ENCODE measurements around the gene CSH1.

CSH1 gene

GRCh38 chr17:63937920-63938319 is 41.5 kb upstream of the CSH1 start:
- no peaks in the 10 kb centered on the region for H3K36me3 ChIP-seq (ENCODE audit: low read depth)
- ATAC-seq (ENCODE audit: low read depth): no peak
- no peak for DNase-seq (ENCODE audit: low spot score)
- no peak overlapping the region for H3K4me3 ChIP-seq (ENCODE audit: severe bottlenecking)
- H3K27ac ChIP-seq (ENCODE audit: poor library complexity, severe bottlenecking): no peak overlapping the region
- no peaks in the 10 kb centered on the region for H3K4me1 ChIP-seq (ENCODE audit: insufficient read depth, poor library complexity, severe bottlenecking)
- H3K9me3 ChIP-seq (ENCODE audit: severe bottlenecking): no peaks in the 10 kb centered on the region
- no peaks in the 10 kb centered on the region for H3K27me3 ChIP-seq (ENCODE audit: insufficient read depth, poor library complexity, severe bottlenecking)
- TF ChIP-seq CTCF (IDR thresholded peaks at IDR 0.05; ENCODE audit: poor library complexity, severe bottlenecking): no peak

GRCh38 chr17:63937319-63937718 is 40.9 kb upstream of the CSH1 start:
- Histone ChIP-seq H3K9me3 (ENCODE audit: severe bottlenecking) (no peaks in the 10 kb centered on the region), H3K4me1 (ENCODE audit: insufficient read depth, poor library complexity, severe bottlenecking) (no peaks in the 10 kb centered on the region), H3K4me3 (ENCODE audit: severe bottlenecking) (no peak overlapping the region), H3K27me3 (ENCODE audit: insufficient read depth, poor library complexity, severe bottlenecking) (no peaks in the 10 kb centered on the region), H3K36me3 (ENCODE audit: low read depth) (no peaks in the 10 kb centered on the region), H3K27ac (ENCODE audit: poor library complexity, severe bottlenecking) (no peak overlapping the region)
- DNase-seq (ENCODE audit: low spot score) (no peak), ATAC-seq (ENCODE audit: low read depth) (no peak)
- TF ChIP-seq CTCF (IDR thresholded peaks at IDR 0.05; ENCODE audit: poor library complexity, severe bottlenecking): no peak

- DNase-seq (ENCODE audit: low spot score) (no peak), ATAC-seq (ENCODE audit: low read depth) (no peak)
- no peak for TF ChIP-seq CTCF (IDR thresholded peaks at IDR 0.05; ENCODE audit: poor library complexity, severe bottlenecking)
- no peaks in the 10 kb centered on the region for H3K36me3 ChIP-seq (ENCODE audit: low read depth)
- H3K27me3 ChIP-seq (ENCODE audit: insufficient read depth, poor library complexity, severe bottlenecking): no peaks in the 10 kb centered on the region
- H3K4me3 ChIP-seq (ENCODE audit: severe bottlenecking): no peak overlapping the region
- no peaks in the 10 kb centered on the region for H3K4me1 ChIP-seq (ENCODE audit: insufficient read depth, poor library complexity, severe bottlenecking)
- H3K9me3 ChIP-seq (ENCODE audit: severe bottlenecking): no peaks in the 10 kb centered on the region
- H3K27ac ChIP-seq (ENCODE audit: poor library complexity, severe bottlenecking): no peak overlapping the region
Observed at GRCh38 chr17:63934183-63935112, 38.1 kb upstream of the CSH1 start.

- Histone ChIP-seq H3K4me3 (ENCODE audit: severe bottlenecking) (no peak overlapping the region), H3K27ac (ENCODE audit: poor library complexity, severe bottlenecking) (no peak overlapping the region), H3K36me3 (ENCODE audit: low read depth) (no peaks in the 10 kb centered on the region), H3K4me1 (ENCODE audit: insufficient read depth, poor library complexity, severe bottlenecking) (no peaks in the 10 kb centered on the region), H3K9me3 (ENCODE audit: severe bottlenecking) (no peaks in the 10 kb centered on the region), H3K27me3 (ENCODE audit: insufficient read depth, poor library complexity, severe bottlenecking) (no peaks in the 10 kb centered on the region)
- TF ChIP-seq CTCF (IDR thresholded peaks at IDR 0.05; ENCODE audit: poor library complexity, severe bottlenecking): no peak
- ATAC-seq (ENCODE audit: low read depth) (no peak), DNase-seq (ENCODE audit: low spot score) (no peak)
Observed at GRCh38 chr17:63933598-63933997, 37.2 kb upstream of the CSH1 start.

- DNase-seq (ENCODE audit: low spot score): no peak
- Histone ChIP-seq H3K27me3 (ENCODE audit: insufficient read depth, poor library complexity, severe bottlenecking) (no peaks in the 10 kb centered on the region), H3K9me3 (ENCODE audit: severe bottlenecking) (no peaks in the 10 kb centered on the region), H3K4me1 (ENCODE audit: insufficient read depth, poor library complexity, severe bottlenecking) (no peaks in the 10 kb centered on the region), H3K4me3 (ENCODE audit: severe bottlenecking) (no peak overlapping the region), H3K27ac (ENCODE audit: poor library complexity, severe bottlenecking) (no peak overlapping the region), H3K36me3 (ENCODE audit: low read depth) (no peaks in the 10 kb centered on the region)
- no peak for ATAC-seq (ENCODE audit: low read depth)
- no peak for TF ChIP-seq CTCF (IDR thresholded peaks at IDR 0.05; ENCODE audit: poor library complexity, severe bottlenecking)
Observed at GRCh38 chr17:63932721-63933120, 36.3 kb upstream of the CSH1 start.
